ENCODE data around the gene ATXN1.
"Not testable (repeated sequence)": the region's sequence is repeated elsewhere in the genome, so short reads cannot be mapped to it uniquely, and the experiment has no call there.

ATXN1 gene

GRCh38 chr6:16386057-16386456, 375.2 kb downstream of the ATXN1 start:
- H3K27me3 ChIP-seq (replicated peaks; ENCODE audit: control insufficient read depth, insufficient read depth, low read length), result no peaks in the 10 kb centered on the region
- DNase-seq (ENCODE audit: extremely low read depth, insufficient read length), result no peak
- TF ChIP-seq CTCF (IDR thresholded peaks at IDR 0.05; ENCODE audit: insufficient read depth, low read length, poor library complexity, severe bottlenecking), result no peak
- H3K4me3 ChIP-seq (replicated peaks; ENCODE audit: low read depth, low read length), result no peak overlapping the region
- H3K36me3 ChIP-seq (ENCODE audit: control insufficient read depth, insufficient read depth, low read length), result no peaks in the 10 kb centered on the region; the same call in 1 of the 2 replicates

- Histone ChIP-seq H3K36me3 (ENCODE audit: control insufficient read depth, insufficient read depth, low read length) (peaks cover 1% of the 10 kb centered on the region; the same call in 1 of the 2 replicates), H3K27me3 (replicated peaks; ENCODE audit: control insufficient read depth, insufficient read depth, low read length) (no peaks in the 10 kb centered on the region), H3K4me3 (replicated peaks; ENCODE audit: low read depth, low read length) (no peak overlapping the region)
- no peak for TF ChIP-seq CTCF (IDR thresholded peaks at IDR 0.05; ENCODE audit: insufficient read depth, low read length, poor library complexity, severe bottlenecking)
- DNase-seq (ENCODE audit: extremely low read depth, insufficient read length), result no peak
These were observed 377.6 kb downstream of the ATXN1 start for GRCh38 chr6:16383607-16384206.

GRCh38 chr6:16381968-16382367, 379.3 kb downstream of the ATXN1 start:
- not testable (repeated sequence) for DNase-seq (ENCODE audit: extremely low read depth, insufficient read length); H3K27me3 ChIP-seq (replicated peaks; ENCODE audit: control insufficient read depth, insufficient read depth, low read length); H3K4me3 ChIP-seq (replicated peaks; ENCODE audit: low read depth, low read length); H3K36me3 ChIP-seq (ENCODE audit: control insufficient read depth, insufficient read depth, low read length)

DNA sequence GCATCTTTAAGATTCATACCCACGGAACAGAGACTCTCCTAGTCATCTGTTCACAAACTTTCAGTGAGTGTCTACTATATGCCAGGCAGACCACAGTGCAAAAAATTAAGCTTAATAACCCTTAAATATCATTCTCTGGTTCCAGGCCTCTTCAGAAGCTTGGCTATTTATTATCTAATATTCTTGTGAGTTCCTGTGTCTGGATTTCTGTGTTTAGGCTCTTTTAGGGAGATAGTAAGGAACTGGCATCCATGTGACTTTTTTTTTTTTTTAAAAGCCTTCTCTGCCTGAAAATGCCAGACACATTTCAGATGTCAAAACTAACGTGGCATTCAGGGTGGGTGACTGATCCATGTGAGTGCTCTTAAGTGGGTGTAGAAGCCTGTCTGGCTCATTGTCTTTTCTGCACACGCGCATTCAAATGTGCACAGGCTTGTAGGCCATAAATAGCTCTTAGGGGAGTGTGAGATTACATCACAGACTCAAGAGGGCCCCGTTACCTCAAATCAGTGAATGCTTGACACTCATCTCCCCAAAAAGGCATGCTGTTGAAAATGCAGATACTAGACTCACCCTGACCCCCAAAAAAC, 380.9 kb downstream of the ATXN1 start:
- DNase-seq (ENCODE audit: extremely low read depth, insufficient read length), result peak; percentile 46
- Histone ChIP-seq H3K36me3 (ENCODE audit: control insufficient read depth, insufficient read depth, low read length) (peaks cover 1% of the 10 kb centered on the region; the same call in 1 of the 2 replicates), H3K27me3 (replicated peaks; ENCODE audit: control insufficient read depth, insufficient read depth, low read length) (no peaks in the 10 kb centered on the region), H3K4me3 (replicated peaks; ENCODE audit: low read depth, low read length) (no peak overlapping the region)
- TF ChIP-seq CTCF (IDR thresholded peaks at IDR 0.05; ENCODE audit: insufficient read depth, low read length, poor library complexity, severe bottlenecking), result no peak

GRCh38 chr6:16378360-16378759, 382.9 kb downstream of the ATXN1 start:
- H3K27me3 ChIP-seq (replicated peaks; ENCODE audit: control insufficient read depth, insufficient read depth, low read length); H3K36me3 ChIP-seq (ENCODE audit: control insufficient read depth, insufficient read depth, low read length); DNase-seq (ENCODE audit: extremely low read depth, insufficient read length): not testable (repeated sequence)

GRCh38 chr6:16377470-16377869, 383.8 kb downstream of the ATXN1 start:
- Histone ChIP-seq H3K36me3 (ENCODE audit: control insufficient read depth, insufficient read depth, low read length) (peaks cover 1% of the 10 kb centered on the region; the same call in 1 of the 2 replicates), H3K27me3 (replicated peaks; ENCODE audit: control insufficient read depth, insufficient read depth, low read length) (no peaks in the 10 kb centered on the region), H3K4me3 (replicated peaks; ENCODE audit: low read depth, low read length) (no peak overlapping the region)
- TF ChIP-seq CTCF (IDR thresholded peaks at IDR 0.05; ENCODE audit: insufficient read depth, low read length, poor library complexity, severe bottlenecking), result no peak
- DNase-seq (ENCODE audit: extremely low read depth, insufficient read length), result no peak

More at GRCh38 chr6:16378360-16378759, 382.9 kb downstream of the ATXN1 start:
- not testable (repeated sequence) for H3K4me3 ChIP-seq (replicated peaks; ENCODE audit: low read depth, low read length)
